CD14-positive monocyte (primary cell): ENCODE results near the gene COLEC11. TPM values are rescaled to one million over a fixed set of nuclear protein-coding genes. Genes with fewer than 3 reads are reported as not detected.

Source experiments
- DNase-seq, 3 donors: peaks; one replicate each; pipeline ENCODE4 v3.0.0-alpha.2; 2011 to 2022
- H2AFZ ChIP-seq: 2 replicates; pipeline ENCODE4 v1.6.0; 2012; ENCODE audit warnings: mild to moderate bottlenecking, low read depth, low read length, inconsistent platforms; ENCODE audit not compliant: insufficient read depth, poor library complexity, severe bottlenecking
- H3K27ac ChIP-seq, 2 donors: 1 replicate in 1 of 2; 2 replicates in 1 of 2; pipeline ENCODE4 v1.5.1; 2012 to 2013; ENCODE audit warnings: low read length in 2 of 2, control low read depth in 1 of 2, inconsistent platforms in 1 of 2, low read depth in 1 of 2, mild to moderate bottlenecking in 1 of 2
- H3K27me3 ChIP-seq, 2 donors: one replicate each; pipeline versions ENCODE4 v1.6.0 to v1.6.1; 2011 to 2013; ENCODE audit warnings: low read length in 2 of 2; ENCODE audit not compliant: control insufficient read depth in 2 of 2, insufficient read depth in 2 of 2
- H3K36me3 ChIP-seq, 2 donors: replicated peaks in 1 of 2; 1 replicate in 1 of 2; 2 replicates in 1 of 2; pipeline versions ENCODE4 v1.5.1 to v1.6.1; 2012 to 2013; ENCODE audit warnings: low read length in 2 of 2, control low read depth in 1 of 2, inconsistent platforms in 1 of 2, mild to moderate bottlenecking in 1 of 2; ENCODE audit not compliant: insufficient read depth in 2 of 2, control insufficient read depth in 1 of 2
- H3K4me1 ChIP-seq, 2 donors: 1 replicate in 1 of 2; 2 replicates in 1 of 2; pipeline versions ENCODE4 v1.5.1 to v1.6.1; 2012 to 2013; ENCODE audit warnings: low read length in 2 of 2, control low read depth in 1 of 2, inconsistent platforms in 1 of 2, mild to moderate bottlenecking in 1 of 2, moderate library complexity in 1 of 2; ENCODE audit not compliant: insufficient read depth in 2 of 2, control insufficient read depth in 1 of 2
- H3K4me2 ChIP-seq: replicated peaks from 2 replicates; pipeline ENCODE3; 2012; ENCODE audit warnings: low read length, moderate library complexity, mild to moderate bottlenecking; ENCODE audit not compliant: poor library complexity, severe bottlenecking; ENCODE audit errors: extremely low read depth
- H3K4me3 ChIP-seq, 3 experiments: fragments of 200-600 bp in 1 of 3; sonication (generic) in 1 of 3; replicated peaks in 1 of 3; 1 replicate in 2 of 3; 2 replicates in 1 of 3; pipeline ENCODE4 v1.5.1; 2011 to 2013; ENCODE audit warnings: low read length in 3 of 3, mild to moderate bottlenecking in 3 of 3, control low read depth in 2 of 3, low read depth in 2 of 3, inconsistent platforms in 1 of 3, moderate library complexity in 1 of 3
- H3K79me2 ChIP-seq: 2 replicates; pipeline ENCODE4 v1.6.0; 2012; ENCODE audit warnings: mild to moderate bottlenecking, control low read depth, inconsistent platforms, low read length, moderate library complexity; ENCODE audit not compliant: insufficient read depth
- H3K9ac ChIP-seq: 2 replicates; pipeline ENCODE4 v1.6.0; 2017; ENCODE audit warnings: low read length, mild to moderate bottlenecking; ENCODE audit not compliant: insufficient read depth, poor library complexity, severe bottlenecking
- H3K9me3 ChIP-seq, 2 donors: replicated peaks in 1 of 2; 1 replicate in 1 of 2; 2 replicates in 1 of 2; pipeline versions ENCODE4 v1.5.1 to v1.6.1; 2012 to 2013; ENCODE audit warnings: low read length in 2 of 2, control low read depth in 1 of 2; ENCODE audit not compliant: control insufficient read depth in 1 of 2, insufficient read depth in 1 of 2
- H4K20me1 ChIP-seq: 2 replicates; pipeline ENCODE4 v1.6.0; 2012; ENCODE audit warnings: mild to moderate bottlenecking, low read length, control low read depth, moderate library complexity; ENCODE audit not compliant: insufficient read depth
- H3K27ac Mint-ChIP-seq, 7 donors: one replicate each; pipeline ENCODE4 v1.8.0; 2020; ENCODE audit warnings: mild to moderate bottlenecking in 7 of 7, mixed read lengths in 7 of 7, moderate library complexity in 6 of 7, inconsistent platforms in 2 of 7
- H3K27me3 Mint-ChIP-seq, 3 donors: one replicate each; pipeline ENCODE4 v1.8.0; 2021 to 2022; ENCODE audit warnings: low read depth in 3 of 3, mild to moderate bottlenecking in 3 of 3, mixed read lengths in 3 of 3, moderate library complexity in 3 of 3, inconsistent platforms in 1 of 3
- H3K36me3 Mint-ChIP-seq, 2 donors: one replicate each; pipeline ENCODE4 v1.8.0; 2020; ENCODE audit warnings: mixed read lengths in 2 of 2, inconsistent platforms in 1 of 2, mild to moderate bottlenecking in 1 of 2
- H3K4me1 Mint-ChIP-seq: one replicate; pipeline ENCODE4 v1.8.0; 2020; ENCODE audit warnings: mild to moderate bottlenecking, mixed read lengths
- H3K4me3 Mint-ChIP-seq, 2 donors: one replicate each; pipeline ENCODE4 v1.8.0; 2020; ENCODE audit warnings: mild to moderate bottlenecking in 2 of 2, mixed read lengths in 2 of 2, moderate library complexity in 1 of 2
- H3K9me3 Mint-ChIP-seq, 7 donors: one replicate each; pipeline ENCODE4 v1.8.0; 2020 to 2022; ENCODE audit warnings: mixed read lengths in 7 of 7, mild to moderate bottlenecking in 6 of 7, moderate library complexity in 6 of 7, inconsistent platforms in 2 of 7
- CTCF ChIP-seq: fragments of 200-600 bp; IDR thresholded peaks from one replicate; pipeline ENCODE4 v1.8.0; 2022; ENCODE audit warnings: antibody characterized with exemption, mild to moderate bottlenecking
- WGBS: methylation state at CpG from one replicate; pipeline ENCODE4 v1.1.5; 2013; ENCODE audit warnings: missing lambda C conversion rate; ENCODE audit not compliant: insufficient coverage; 5-methylcytosine and 5-hydroxymethylcytosine counted together
- intact Hi-C, 2 donors: fragments of 100-400 bp; cut with micrococcal nuclease; formaldehyde crosslinking; loops; one replicate each; pipeline versions ENCODE4 v1.15.0 to v1.15.1; 2023
- polyA plus RNA-seq, 3 donors: library from polyadenylated mRNA; depleted of rRNA in 1 of 3; unstranded in 2 of 3; stranded (reverse) in 1 of 3; fragments of 300-500 nt in 2 of 3; fragments of >200 nt in 1 of 3; fragmentation: Illumina TruSeq in 2 of 3; gene quantifications; 1 replicate in 2 of 3; 2 replicates in 1 of 3; pipeline ENCODE4 v1.2.3, GENCODE V29; 2012 to 2021

COLEC11 gene
- polyA plus RNA-seq, 3 donors, result not detected

- Mint-ChIP-seq H3K9me3 (no peaks in the 10 kb centered on the region), H3K27ac (no peak overlapping the region)
These were observed 5.8 kb upstream of the COLEC11 start for GRCh38 chr2:3589086-3589485.

GRCh38 chr2:3595404-3595803 is 492 bp downstream of the COLEC11 start:
- peak overlapping the region in 1 of 2 donors; percentile 22 for H3K4me3 Mint-ChIP-seq
- H3K79me2 ChIP-seq, result no peaks in the 10 kb centered on the region
- peaks cover 0 to 4% of the 10 kb centered on the region in 2 donors for H3K4me1 ChIP-seq
- peaks cover 0 to 4% (median 0%) of the 10 kb centered on the region in 7 donors for H3K9me3 Mint-ChIP-seq
- no peak overlapping the region for H3K4me3 ChIP-seq
- no peak overlapping the region for H3K27ac Mint-ChIP-seq
- no peak overlapping the region for H3K27ac ChIP-seq
- no peaks in the 10 kb centered on the region for H4K20me1 ChIP-seq
- H3K27me3 ChIP-seq, result peaks cover 0 to 12% of the 10 kb centered on the region in 2 donors
- no peak for TF ChIP-seq CTCF
- H3K9ac ChIP-seq, result no peak overlapping the region
- H3K9me3 ChIP-seq, result no peaks in the 10 kb centered on the region
- H3K36me3 Mint-ChIP-seq, result no peaks in the 10 kb centered on the region
- intact Hi-C loops, result no loop called here
- H3K4me2 ChIP-seq, result no peak overlapping the region
- H3K27me3 Mint-ChIP-seq, result peaks cover 13 to 27% (median 15%) of the 10 kb centered on the region in 3 donors
- WGBS, result 92% methylated on average over 10 of the region's 11 CpGs
- no peaks in the 10 kb centered on the region for H3K36me3 ChIP-seq
- DNase-seq, result no peak
- H3K4me1 Mint-ChIP-seq, result peaks cover 7% of the 10 kb centered on the region
- H2AFZ ChIP-seq, result no peak overlapping the region

More at GRCh38 chr2:3589086-3589485, 5.8 kb upstream of the COLEC11 start:
- Histone ChIP-seq H3K4me1 (no peaks in the 10 kb centered on the region), H2AFZ (no peak overlapping the region), H3K4me2 (no peak overlapping the region), H3K36me3 (peaks cover 2 to 10% of the 10 kb centered on the region in 2 donors), H3K4me3 (no peak overlapping the region), H3K9me3 (no peaks in the 10 kb centered on the region), H3K27ac (no peak overlapping the region), H4K20me1 (no peaks in the 10 kb centered on the region), H3K9ac (no peak overlapping the region), H3K79me2 (no peaks in the 10 kb centered on the region), H3K27me3 (no peaks in the 10 kb centered on the region)
- TF ChIP-seq CTCF, result no peak
- peaks cover 0 to 1% (median 0%) of the 10 kb centered on the region in 3 donors for H3K27me3 Mint-ChIP-seq
- intact Hi-C loops, result no loop called here
- 97% methylated on average over 10 of the region's 11 CpGs for WGBS
- no peaks in the 10 kb centered on the region for H3K4me1 Mint-ChIP-seq
- no peak for DNase-seq
- no peak overlapping the region for H3K4me3 Mint-ChIP-seq
- peaks cover 6 to 10% of the 10 kb centered on the region in 2 donors for H3K36me3 Mint-ChIP-seq
